Suprapubic skin (tissue), 4 donors: ENCODE data around the gene SLC25A11. TPM values are rescaled to one million over a fixed set of nuclear protein-coding genes. Genes with fewer than 3 reads are reported as not detected.

Source experiments
- DNase-seq, 2 donors: peaks; one replicate each; pipeline ENCODE4 v3.0.0-alpha.2; 2019; ENCODE audit warnings: low spot score in 2 of 2
- H3K27ac ChIP-seq: fragments of 200-600 bp; sonication (generic); one replicate; pipeline ENCODE4 v1.5.1; 2019
- H3K27me3 ChIP-seq: fragments of 200-600 bp; sonication (generic); one replicate; pipeline ENCODE4 v1.5.1; 2019
- H3K36me3 ChIP-seq: fragments of 200-600 bp; sonication (generic); one replicate; pipeline ENCODE4 v1.5.1; 2019
- H3K4me1 ChIP-seq: fragments of 200-600 bp; sonication (generic); one replicate; pipeline ENCODE4 v1.5.1; 2019
- H3K4me3 ChIP-seq: fragments of 200-600 bp; sonication (generic); one replicate; pipeline ENCODE4 v1.5.1; 2019; ENCODE audit warnings: mild to moderate bottlenecking
- H3K9me3 ChIP-seq: fragments of 200-600 bp; sonication (generic); one replicate; pipeline ENCODE4 v1.5.1; 2019
- EP300 ChIP-seq: sonication (generic); formaldehyde crosslinking; IDR thresholded peaks from one replicate; pipeline ENCODE4 v1.6.1; 2017; ENCODE audit warnings: antibody characterized with exemption
- POLR2A ChIP-seq, 2 donors: fragments of 450-650 bp; IDR thresholded peaks; one replicate each; pipeline ENCODE4 v1.6.1; 2017; ENCODE audit warnings: antibody characterized with exemption in 2 of 2, mild to moderate bottlenecking in 2 of 2, moderate library complexity in 2 of 2
- POLR2AphosphoS5 ChIP-seq, 3 donors: sonication (generic); formaldehyde crosslinking; IDR thresholded peaks; one replicate each; pipeline ENCODE4 v1.6.1; 2017; ENCODE audit warnings: antibody characterized with exemption in 3 of 3
- WGBS: methylation state at CpG from one replicate; pipeline ENCODE4 v1.1.5; 2018; 5-methylcytosine and 5-hydroxymethylcytosine counted together
- total RNA-seq, 4 donors: library from RNA; depleted of rRNA; stranded (reverse); fragments of >200 nt; gene quantifications; one replicate each; pipeline ENCODE4 v1.1.0, GENCODE V29; 2016
- TF ChIP-seq, protein P1 (sequence below), 2 donors: fragments of 200-600 bp in 1 of 2; fragments of 450-650 bp in 1 of 2; sonication (generic) in 1 of 2; IDR thresholded peaks; one replicate each; pipeline ENCODE4 v1.5.1; 2016 to 2019; ENCODE audit warnings: antibody characterized with exemption in 2 of 2, mild to moderate bottlenecking in 1 of 2, moderate library complexity in 1 of 2

Gene SLC25A11
- total RNA-seq, 4 donors from 2014 or later: 35.7 to 74.3 (median 41.6) TPM

DNA sequence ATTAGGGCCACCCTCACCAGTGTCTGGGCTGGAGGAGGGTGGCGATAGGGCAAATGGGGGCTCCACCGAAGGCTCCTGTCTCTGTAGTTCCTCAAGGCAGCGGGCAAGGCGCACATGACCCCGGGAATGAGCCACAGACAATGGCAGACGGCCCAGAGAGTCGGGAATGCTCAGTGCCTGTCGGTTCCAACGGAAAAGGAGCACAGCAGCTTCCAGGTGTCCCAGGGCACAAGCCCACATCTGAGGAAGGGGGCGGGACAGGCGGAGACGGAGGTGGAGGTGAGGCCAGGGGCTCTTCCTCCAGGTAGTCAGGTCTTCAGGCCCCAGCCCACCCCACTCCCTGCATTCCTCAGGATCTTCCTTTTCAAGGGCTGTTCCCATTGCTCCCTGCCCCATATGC lies 32.9 kb upstream of the SLC25A11 start:
- H3K4me3 ChIP-seq: no peak overlapping the region
- TF ChIP-seq EP300: no peak
- TF ChIP-seq, protein P1, sequence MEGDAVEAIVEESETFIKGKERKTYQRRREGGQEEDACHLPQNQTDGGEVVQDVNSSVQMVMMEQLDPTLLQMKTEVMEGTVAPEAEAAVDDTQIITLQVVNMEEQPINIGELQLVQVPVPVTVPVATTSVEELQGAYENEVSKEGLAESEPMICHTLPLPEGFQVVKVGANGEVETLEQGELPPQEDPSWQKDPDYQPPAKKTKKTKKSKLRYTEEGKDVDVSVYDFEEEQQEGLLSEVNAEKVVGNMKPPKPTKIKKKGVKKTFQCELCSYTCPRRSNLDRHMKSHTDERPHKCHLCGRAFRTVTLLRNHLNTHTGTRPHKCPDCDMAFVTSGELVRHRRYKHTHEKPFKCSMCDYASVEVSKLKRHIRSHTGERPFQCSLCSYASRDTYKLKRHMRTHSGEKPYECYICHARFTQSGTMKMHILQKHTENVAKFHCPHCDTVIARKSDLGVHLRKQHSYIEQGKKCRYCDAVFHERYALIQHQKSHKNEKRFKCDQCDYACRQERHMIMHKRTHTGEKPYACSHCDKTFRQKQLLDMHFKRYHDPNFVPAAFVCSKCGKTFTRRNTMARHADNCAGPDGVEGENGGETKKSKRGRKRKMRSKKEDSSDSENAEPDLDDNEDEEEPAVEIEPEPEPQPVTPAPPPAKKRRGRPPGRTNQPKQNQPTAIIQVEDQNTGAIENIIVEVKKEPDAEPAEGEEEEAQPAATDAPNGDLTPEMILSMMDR (IDR thresholded peaks at IDR 0.05): no peak
- no peak for TF ChIP-seq POLR2AphosphoS5 (IDR thresholded peaks at IDR 0.05)
- TF ChIP-seq POLR2A (IDR thresholded peaks at IDR 0.05): no peak
- DNase-seq: no peak
- WGBS: 80% methylated on average over 10 of the region's 12 CpGs
- no peaks in the 10 kb centered on the region for H3K9me3 ChIP-seq
- H3K27ac ChIP-seq: no peak overlapping the region
- no peaks in the 10 kb centered on the region for H3K27me3 ChIP-seq
- H3K4me1 ChIP-seq: peaks cover 22% of the 10 kb centered on the region
- peaks cover 73% of the 10 kb centered on the region for H3K36me3 ChIP-seq

DNA sequence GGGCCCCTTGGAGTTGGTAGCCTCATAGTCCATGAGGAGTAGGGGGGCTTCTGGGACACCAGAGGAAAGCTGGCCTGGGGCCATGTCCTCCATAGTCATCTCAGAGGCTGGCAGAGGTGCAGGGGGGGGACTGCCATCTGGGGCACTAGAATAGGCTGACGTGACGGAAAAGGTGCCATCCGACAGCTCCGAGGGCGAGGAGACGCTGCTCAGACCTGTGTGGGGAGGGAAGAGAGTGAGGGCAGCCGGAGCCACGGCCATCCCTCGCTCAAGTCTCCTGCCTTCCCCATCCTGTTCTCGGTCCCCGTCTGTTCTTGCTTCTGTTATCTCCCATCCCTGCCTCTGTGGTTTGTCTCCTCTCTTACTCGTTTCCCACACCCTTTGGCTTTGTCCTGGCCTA lies 32.5 kb upstream of the SLC25A11 start:
- Histone ChIP-seq H3K4me1 (peaks cover 22% of the 10 kb centered on the region), H3K27ac (no peak overlapping the region), H3K27me3 (no peaks in the 10 kb centered on the region), H3K36me3 (peaks cover 69% of the 10 kb centered on the region), H3K4me3 (no peak overlapping the region), H3K9me3 (no peaks in the 10 kb centered on the region)
- DNase-seq: no peak
- TF ChIP-seq EP300: no peak
- no peak for TF ChIP-seq POLR2AphosphoS5 (IDR thresholded peaks at IDR 0.05)
- TF ChIP-seq POLR2A (IDR thresholded peaks at IDR 0.05): no peak
- WGBS: 88% methylated on average over 12 of the region's 12 CpGs

DNA sequence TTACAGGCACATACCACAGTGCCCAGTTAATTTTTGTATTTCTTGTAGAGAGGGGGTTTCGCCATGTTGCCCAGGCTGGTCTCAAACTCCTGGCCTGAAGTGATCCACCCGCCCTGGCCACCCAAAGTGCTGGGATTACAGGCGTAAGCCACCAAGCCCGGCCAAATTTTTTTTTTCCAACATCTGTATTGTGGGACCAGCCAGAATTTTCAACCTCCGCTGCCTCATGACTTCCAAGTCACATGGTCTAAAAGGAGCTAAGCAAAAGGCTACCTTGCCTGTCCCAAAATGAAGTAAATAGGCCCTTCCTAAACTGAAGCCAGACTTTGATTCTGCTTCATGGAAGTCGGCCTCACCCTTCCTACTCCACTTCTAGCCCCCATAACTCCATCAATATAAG lies 32.0 kb upstream of the SLC25A11 start:
- Histone ChIP-seq H3K4me3 (no peak overlapping the region), H3K27me3 (no peaks in the 10 kb centered on the region), H3K27ac (no peak overlapping the region), H3K4me1 (peaks cover 22% of the 10 kb centered on the region), H3K9me3 (no peaks in the 10 kb centered on the region), H3K36me3 (peaks cover 64% of the 10 kb centered on the region)
- TF ChIP-seq POLR2A (IDR thresholded peaks at IDR 0.05): no peak
- no peak for TF ChIP-seq POLR2AphosphoS5 (IDR thresholded peaks at IDR 0.05)
- TF ChIP-seq EP300: no peak
- TF ChIP-seq, protein P1 (IDR thresholded peaks at IDR 0.05): no peak
- DNase-seq: no peak
- WGBS: 78% methylated on average over 6 of the region's 6 CpGs

DNA sequence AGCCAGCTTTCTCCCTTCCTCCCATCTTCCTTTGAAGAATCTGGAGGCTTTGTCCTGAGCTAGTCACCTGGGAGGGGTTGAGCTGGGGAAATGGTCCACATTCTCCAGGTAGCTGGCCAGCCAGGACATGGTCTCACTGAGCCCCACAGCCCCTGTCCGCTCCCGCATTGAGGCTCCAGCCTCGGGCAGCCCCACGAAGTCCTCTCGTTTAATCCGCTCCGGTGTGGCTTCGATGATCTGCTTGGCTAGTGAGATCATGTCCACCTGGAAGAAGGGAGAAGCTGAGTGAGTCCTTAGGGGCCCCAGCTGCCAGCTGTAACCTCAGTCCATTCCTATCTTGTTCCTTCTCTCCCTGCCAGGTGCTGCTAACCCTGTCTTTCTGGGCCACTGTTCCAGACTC lies 30.4 kb upstream of the SLC25A11 start:
- WGBS: 89% methylated on average over 8 of the region's 8 CpGs
- Histone ChIP-seq H3K27ac (no peak overlapping the region), H3K4me1 (peaks cover 37% of the 10 kb centered on the region), H3K27me3 (no peaks in the 10 kb centered on the region), H3K9me3 (no peaks in the 10 kb centered on the region), H3K4me3 (no peak overlapping the region), H3K36me3 (peaks cover 48% of the 10 kb centered on the region)
- no peak for TF ChIP-seq EP300
- TF ChIP-seq, protein P1 (IDR thresholded peaks at IDR 0.05): no peak
- no peak for TF ChIP-seq POLR2A (IDR thresholded peaks at IDR 0.05)
- no peak for TF ChIP-seq POLR2AphosphoS5 (IDR thresholded peaks at IDR 0.05)
- DNase-seq: no peak

DNA sequence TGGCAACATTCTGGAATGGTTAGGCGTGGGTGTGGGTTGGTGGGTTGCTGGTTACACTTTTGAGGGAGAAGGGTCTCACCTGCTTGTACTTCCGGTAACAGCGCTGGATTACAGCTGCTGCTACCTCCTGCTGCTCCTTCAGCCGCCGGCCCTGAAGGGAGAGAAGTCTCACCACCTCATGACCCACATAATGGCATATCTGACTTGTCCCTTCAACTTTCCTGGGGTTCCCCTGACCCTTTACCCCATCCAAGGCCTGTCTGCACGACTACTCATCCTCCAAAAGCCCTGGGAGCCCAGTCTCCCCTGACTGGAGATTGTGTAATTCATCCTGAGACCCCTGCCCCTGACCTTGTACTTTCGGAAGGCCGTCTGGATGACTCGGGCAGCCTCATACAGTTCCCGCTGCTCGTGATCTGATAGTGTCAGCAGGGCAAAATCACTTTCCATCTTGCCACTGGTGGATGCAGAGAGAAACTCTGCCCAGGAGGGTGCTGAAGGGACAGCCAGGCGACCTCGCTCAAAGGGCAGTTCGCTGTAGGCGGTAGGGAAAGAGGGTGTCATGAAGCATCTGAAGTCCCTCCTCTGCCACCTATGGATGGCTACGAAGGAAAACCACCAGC lies 29.8 kb upstream of the SLC25A11 start:
- TF ChIP-seq EP300 (no peak), POLR2AphosphoS5 (IDR thresholded peaks at IDR 0.05) (no peak), POLR2A (IDR thresholded peaks at IDR 0.05) (no peak)
- TF ChIP-seq, protein P1 (IDR thresholded peaks at IDR 0.05): no peak
- Histone ChIP-seq H3K4me1 (peaks cover 38% of the 10 kb centered on the region), H3K9me3 (no peaks in the 10 kb centered on the region), H3K27me3 (no peaks in the 10 kb centered on the region), H3K4me3 (peak overlapping the region; percentile 55), H3K27ac (peak overlapping the region; percentile 27), H3K36me3 (peaks cover 45% of the 10 kb centered on the region)
- no peak for DNase-seq
- 89% methylated on average over 16 of the region's 16 CpGs for WGBS
